GM18520 (cell line): Measurements from ENCODE around the gene HFE.
"Not testable (repeated sequence)": the region's sequence is repeated elsewhere in the genome, so short reads cannot be mapped to it uniquely, and the experiment has no call there.

Source experiments
- ATAC-seq: cut with Tn5 transposase; IDR thresholded peaks from one replicate; pipeline ENCODE4 v1.9.1; 2021; ENCODE audit not compliant: unreplicated experiment

Gene HFE

DNA sequence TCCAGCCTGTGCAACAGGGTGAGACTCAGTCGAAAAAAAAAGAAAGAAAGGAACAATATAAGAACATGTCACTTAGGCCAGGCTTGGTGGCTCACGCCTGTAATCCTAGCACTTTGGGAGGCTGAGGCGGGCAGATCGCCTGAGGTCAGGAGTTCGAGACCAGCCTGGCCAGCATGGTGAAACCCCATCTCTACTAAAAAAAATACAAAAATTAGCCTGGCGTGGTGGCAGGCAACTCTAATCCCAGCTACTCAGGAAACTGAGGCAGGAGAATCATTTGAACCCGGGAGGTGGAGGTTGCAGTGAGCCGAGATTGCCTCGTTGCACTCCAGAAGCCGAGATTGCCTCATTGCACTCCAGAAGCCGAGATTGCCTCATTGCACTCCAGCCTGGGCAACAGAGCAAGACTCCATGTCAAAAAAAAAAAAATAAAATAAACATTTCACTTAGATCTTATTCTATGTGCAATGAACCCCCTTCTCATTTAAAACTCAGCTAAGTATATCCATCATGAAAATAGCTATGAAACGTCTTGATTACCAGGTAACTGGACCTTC lies 28.7 kb upstream of the HFE start:
- not testable (repeated sequence) for ATAC-seq

DNA sequence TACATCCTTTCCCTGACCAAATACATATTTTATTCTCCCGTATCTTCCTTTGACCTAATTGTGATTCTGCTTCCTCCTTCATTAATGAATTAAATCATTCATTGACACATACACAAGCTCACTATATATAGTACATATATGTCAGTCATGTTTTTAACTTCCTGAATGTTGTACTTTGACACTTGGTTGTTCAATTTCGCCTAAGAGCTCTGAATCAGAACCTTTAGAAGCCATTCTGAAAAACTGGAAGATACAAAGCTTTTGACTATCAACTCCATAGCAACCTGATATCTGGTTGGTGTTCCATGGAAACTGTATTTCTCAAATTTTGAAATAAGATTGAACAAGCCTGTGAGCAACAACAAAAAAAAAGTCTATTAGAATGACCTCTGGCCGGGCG lies 27.3 kb upstream of the HFE start:
- no peak for ATAC-seq

DNA sequence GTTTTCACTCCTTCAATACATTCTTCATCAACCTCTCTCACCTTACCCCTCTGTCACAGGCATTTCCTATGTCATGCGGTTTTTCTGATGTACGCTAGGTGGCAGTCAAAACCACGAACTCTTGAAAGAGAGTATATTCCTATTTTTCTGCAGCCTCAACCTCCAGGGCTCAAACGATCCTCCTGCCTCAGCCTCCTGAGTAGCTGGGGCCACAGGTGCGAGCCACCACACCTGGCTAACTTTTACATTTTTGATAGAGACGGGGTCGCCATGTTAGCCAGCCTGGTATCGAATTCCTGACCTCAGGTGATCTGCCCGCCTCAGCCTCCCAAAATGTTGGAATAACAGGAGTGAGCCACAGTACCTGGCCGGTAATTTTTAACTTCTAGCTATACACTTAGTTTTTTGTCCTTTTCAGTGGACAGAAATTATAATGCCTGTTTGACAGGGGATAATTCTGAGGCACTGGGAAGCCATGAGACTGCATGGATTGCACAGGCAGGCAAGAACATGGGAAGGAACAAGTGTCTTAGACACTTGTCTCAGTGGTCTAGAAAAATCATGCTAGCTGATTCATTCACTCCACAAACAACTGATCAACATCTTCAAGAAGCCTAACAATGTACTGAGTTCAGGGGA lies 22.5 kb upstream of the HFE start:
- no peak for ATAC-seq

DNA sequence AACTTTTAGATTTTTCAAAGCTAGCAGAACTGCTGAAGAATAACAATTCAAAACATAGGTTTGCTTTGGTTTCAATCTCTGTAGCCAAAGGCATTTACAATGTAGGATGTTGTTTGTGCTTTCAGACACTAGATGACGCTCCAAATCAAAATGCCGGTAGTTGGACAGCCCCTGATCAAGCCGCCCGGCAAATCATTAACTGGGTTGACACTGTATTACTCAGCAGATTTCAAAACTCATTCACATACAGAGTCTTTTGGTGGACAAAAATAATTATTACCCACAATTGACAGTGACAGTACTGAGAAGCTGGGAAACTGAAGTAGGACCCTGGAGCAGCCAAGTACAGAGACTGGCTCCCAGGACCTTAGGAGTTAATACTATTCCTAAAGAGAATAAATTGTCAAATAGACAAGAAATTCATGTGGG lies 21.3 kb upstream of the HFE start:
- ATAC-seq = peak; percentile 70

DNA sequence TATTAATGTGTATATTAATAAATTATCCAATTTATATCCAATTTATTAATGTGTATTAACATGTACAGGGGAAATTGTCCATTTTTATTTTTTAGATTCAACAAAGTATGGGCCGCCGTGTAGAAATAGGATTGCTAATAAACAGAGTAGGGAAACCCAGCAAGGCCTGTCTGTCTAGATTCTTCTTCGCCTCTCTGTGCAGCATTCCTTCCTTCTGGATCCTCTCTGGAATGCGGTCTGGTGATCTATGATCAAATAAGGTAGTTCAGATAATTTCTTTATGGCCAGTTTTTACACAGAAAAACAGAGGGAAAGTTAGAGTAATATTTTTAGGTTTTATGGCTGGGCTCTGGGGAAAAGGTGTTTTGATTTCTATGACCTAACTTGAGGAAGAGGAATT lies 19.9 kb upstream of the HFE start:
- ATAC-seq = no peak

DNA sequence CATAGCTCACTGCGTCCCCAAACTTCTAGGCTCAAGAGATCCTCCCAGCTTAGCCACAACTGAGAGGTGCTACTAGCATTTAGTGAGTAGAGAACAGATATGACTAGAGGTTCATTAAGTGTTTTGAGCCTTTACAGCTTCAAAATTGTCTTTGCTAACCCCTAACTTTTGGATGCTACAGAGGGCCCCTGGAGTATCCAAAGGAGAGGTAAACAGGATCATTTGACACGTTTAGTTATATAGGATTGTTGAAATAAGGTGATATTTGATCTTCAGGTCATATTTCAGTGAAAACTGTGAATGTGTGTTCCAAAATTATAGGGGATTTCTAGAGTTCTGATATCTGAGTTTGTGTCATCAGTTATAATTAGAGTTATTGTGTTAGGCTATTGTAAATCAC lies 19.2 kb upstream of the HFE start:
- ATAC-seq = no peak

DNA sequence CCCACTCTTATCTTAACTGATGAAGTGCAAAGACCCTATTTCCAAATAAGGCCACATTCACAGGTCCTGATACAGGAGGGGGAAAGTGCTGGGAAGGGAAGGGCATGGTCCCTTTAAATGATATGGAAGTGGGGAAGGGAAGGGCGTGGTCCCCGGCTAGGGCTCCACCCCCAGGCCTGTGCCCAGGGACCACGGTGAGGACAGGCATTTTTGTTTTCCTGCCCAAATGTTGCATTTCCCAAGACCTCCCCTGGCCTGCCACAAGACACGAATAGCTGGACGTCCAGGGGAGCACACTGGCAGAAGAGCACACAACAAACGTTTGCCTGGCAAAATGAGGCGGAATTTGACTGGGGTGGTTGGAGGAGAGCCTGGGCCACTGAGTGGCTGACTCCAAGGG lies 16.1 kb upstream of the HFE start:
- ATAC-seq = no peak

DNA sequence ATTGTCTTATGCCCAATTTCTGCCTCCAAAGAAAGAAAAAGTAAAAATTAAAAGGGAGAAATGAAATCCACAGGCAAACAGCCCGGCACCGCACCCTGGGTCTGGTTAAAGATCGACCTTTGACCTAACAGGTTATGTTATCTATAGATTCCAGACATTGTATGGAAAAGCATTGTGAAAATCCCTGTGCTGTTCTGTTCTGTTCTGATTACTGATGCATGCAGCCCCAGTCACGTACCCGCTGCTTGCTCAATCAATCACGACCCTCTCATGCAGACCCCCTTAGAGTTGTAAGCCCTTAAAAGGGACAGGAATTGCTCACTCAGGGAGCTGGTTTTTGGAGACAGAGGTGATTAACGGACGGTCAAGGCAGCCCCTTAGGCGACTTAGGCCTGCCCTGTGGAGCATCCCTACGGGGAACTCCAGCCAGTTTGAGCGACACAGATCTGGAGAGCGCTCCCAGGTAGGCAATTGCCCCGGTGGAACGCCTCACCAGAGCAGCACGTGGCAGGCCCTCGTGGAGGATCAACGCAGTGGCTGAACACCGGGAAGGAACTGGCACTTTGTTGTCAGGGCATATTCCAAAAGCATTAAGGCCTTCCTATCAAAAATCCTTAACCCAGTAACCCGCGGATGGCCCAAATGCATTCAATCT lies 12.0 kb upstream of the HFE start:
- no peak for ATAC-seq

DNA sequence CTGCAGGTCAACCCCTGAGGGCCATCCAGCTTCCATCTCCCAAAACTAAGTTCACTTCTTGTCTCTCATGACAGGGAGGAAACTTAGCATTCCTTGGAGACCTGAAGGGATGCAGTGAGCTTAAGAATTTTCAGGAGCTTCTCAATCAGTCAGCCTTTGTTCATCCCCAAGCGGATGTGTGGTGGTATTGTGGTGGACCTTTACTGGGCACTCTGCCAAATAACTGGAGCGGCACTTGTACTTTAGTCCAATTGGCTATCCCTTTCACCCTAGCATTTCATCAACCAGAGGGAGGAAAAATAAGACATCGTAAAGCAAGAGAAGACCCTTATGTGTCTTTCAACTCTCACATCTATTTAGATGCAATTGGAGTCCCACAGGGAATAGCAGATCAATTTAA lies 9.2 kb upstream of the HFE start:
- ATAC-seq = not testable (repeated sequence)

DNA sequence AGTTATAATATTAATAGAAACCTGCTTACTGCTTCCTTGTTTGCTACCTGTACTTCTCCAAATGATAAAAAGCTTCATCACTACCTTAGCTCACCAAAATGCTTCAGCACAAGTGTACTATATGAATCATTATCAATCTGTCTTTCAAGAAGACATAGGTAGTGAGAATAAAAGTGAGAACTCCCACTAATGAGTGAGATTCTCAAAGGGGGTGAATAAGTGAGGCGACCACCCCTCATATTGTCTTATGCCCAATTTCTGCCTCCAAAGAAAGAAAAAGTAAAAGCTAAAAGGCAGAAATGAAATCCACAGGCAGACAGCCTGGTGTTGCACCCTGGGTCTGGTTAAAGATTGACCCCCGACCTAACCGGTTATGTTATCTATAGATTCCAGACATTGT lies 6.1 kb upstream of the HFE start:
- ATAC-seq = not testable (repeated sequence)

DNA sequence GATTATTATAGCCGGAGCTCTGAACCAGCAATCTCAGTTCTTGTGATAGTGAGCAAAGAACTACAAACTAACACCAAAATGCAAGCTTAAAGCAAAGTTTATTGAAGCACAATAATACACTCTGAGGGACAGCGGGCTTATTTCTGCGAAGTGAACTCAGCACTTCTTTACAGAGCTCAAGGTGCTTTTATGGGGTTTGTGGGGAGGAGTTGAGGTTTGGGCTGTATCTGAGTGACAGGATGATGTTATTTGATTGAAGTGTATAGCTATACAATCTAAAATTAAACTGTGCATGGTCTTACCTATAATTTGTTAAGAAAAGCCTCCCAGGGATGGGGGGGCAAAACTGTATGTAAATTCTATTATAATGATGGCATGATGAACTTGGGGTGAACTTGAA lies 1.0 kb upstream of the HFE start:
- ATAC-seq = no peak

DNA sequence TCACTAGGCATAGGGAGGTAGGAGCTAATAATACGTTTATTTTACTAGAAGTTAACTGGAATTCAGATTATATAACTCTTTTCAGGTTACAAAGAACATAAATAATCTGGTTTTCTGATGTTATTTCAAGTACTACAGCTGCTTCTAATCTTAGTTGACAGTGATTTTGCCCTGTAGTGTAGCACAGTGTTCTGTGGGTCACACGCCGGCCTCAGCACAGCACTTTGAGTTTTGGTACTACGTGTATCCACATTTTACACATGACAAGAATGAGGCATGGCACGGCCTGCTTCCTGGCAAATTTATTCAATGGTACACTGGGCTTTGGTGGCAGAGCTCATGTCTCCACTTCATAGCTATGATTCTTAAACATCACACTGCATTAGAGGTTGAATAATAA lies 1.1 kb downstream of the HFE start:
- no peak for ATAC-seq

DNA sequence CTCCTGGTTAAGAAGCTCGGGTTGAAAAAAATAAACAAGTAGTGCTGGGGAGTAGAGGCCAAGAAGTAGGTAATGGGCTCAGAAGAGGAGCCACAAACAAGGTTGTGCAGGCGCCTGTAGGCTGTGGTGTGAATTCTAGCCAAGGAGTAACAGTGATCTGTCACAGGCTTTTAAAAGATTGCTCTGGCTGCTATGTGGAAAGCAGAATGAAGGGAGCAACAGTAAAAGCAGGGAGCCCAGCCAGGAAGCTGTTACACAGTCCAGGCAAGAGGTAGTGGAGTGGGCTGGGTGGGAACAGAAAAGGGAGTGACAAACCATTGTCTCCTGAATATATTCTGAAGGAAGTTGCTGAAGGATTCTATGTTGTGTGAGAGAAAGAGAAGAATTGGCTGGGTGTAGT lies 2.0 kb downstream of the HFE start:
- no peak for ATAC-seq

DNA sequence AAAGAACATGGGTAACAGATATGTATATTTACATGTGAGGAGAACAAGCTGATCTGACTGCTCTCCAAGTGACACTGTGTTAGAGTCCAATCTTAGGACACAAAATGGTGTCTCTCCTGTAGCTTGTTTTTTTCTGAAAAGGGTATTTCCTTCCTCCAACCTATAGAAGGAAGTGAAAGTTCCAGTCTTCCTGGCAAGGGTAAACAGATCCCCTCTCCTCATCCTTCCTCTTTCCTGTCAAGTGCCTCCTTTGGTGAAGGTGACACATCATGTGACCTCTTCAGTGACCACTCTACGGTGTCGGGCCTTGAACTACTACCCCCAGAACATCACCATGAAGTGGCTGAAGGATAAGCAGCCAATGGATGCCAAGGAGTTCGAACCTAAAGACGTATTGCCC lies 5.2 kb downstream of the HFE start:
- ATAC-seq = no peak

DNA sequence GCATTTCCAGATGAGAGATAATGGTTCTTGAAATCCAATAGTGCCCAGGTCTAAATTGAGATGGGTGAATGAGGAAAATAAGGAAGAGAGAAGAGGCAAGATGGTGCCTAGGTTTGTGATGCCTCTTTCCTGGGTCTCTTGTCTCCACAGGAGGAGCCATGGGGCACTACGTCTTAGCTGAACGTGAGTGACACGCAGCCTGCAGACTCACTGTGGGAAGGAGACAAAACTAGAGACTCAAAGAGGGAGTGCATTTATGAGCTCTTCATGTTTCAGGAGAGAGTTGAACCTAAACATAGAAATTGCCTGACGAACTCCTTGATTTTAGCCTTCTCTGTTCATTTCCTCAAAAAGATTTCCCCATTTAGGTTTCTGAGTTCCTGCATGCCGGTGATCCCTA lies 6.8 kb downstream of the HFE start:
- no peak for ATAC-seq

DNA sequence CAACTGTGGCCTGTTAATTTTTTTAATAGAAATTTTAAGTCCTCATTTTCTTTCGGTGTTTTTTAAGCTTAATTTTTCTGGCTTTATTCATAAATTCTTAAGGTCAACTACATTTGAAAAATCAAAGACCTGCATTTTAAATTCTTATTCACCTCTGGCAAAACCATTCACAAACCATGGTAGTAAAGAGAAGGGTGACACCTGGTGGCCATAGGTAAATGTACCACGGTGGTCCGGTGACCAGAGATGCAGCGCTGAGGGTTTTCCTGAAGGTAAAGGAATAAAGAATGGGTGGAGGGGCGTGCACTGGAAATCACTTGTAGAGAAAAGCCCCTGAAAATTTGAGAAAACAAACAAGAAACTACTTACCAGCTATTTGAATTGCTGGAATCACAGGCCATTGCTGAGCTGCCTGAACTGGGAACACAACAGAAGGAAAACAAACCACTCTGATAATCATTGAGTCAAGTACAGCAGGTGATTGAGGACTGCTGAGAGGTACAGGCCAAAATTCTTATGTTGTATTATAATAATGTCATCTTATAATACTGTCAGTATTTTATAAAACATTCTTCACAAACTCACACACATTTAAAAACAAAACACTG lies 10.1 kb downstream of the HFE start:
- no peak for ATAC-seq

DNA sequence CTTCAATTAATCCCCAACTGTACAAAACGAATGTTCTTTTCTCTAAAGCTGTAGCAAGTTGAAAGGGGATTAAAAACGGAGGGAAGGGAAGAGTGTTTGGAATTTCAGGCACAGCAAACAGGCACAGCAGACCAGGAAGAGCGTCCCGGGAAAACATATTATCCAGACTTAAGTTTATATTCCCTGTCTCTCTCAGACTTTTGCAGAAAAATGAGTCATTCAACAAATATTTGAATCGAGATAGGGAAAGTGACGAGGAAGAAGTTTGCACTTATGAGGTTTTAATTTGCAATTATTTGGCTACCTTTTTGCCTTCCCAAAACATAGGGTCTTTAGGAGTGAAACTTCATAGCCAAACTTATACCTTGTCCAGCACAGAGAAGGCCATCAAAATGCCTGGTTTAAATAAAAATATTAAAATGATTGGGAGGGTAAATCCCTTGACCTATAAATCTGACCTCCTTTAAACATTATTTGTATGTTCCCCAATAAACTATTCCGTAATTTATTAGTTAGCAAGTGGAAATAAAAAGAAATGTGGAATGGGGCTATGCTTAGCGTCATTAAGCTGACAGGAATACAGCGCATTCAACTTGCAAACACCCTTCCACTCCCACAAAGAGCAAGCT lies 16.0 kb downstream of the HFE start:
- no peak for ATAC-seq

DNA sequence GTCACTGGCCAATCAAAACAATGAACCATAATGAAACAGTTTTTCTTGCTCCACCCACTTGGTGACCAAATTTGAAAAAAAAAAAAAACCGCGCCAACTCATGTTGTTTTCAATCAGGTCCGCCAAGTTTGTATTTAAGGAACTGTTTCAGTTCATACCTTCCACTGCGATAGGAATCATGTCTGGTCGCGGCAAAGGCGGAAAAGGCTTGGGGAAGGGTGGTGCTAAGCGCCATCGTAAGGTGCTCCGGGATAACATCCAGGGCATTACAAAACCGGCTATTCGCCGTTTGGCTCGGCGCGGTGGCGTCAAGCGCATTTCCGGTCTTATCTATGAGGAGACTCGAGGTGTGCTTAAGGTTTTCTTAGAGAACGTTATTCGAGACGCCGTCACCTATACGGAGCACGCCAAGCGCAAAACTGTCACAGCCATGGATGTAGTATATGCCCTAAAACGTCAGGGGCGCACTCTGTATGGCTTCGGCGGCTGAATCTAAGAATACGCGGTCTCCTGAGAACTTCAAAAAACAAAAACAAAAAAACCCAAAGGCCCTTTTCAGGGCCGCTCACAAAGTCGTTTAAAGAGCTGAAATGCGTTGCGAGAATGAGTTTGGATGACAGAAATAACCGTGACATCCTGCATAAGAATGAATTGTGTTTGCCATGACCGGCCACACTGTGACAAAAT lies 16.7 kb downstream of the HFE start:
- peak; percentile 72 for ATAC-seq

DNA sequence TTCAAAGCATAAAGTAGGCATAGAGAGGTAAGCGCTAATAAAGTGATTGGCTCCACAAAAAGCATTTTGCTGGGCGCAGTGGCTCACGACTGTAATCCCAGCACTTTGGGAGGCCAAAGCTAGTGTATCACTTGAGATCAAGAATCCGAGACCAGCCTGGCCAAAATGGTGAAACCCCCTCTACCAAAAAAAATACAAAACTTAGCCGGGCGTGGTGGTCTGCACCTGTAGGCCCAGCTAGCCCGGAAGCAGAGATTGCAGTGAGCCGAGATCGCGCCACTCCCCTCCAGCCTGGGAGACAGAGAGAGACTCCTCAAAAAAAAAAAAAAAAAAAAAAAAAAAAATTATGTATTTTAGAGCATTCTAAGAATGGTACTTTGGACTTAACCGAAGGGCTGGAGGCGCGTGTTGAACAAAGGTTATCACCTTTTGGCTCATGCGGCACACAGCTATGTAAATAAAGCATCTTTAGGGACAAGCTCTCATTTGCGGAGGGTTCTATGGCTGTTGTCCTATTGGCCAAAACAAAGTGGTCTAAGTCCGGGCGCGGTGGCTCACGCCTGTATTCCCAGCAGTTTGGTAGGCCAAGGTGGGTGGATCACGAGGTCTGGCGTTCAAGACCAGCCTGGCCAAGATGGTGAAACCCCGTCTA lies 17.4 kb downstream of the HFE start:
- ATAC-seq = no peak

DNA sequence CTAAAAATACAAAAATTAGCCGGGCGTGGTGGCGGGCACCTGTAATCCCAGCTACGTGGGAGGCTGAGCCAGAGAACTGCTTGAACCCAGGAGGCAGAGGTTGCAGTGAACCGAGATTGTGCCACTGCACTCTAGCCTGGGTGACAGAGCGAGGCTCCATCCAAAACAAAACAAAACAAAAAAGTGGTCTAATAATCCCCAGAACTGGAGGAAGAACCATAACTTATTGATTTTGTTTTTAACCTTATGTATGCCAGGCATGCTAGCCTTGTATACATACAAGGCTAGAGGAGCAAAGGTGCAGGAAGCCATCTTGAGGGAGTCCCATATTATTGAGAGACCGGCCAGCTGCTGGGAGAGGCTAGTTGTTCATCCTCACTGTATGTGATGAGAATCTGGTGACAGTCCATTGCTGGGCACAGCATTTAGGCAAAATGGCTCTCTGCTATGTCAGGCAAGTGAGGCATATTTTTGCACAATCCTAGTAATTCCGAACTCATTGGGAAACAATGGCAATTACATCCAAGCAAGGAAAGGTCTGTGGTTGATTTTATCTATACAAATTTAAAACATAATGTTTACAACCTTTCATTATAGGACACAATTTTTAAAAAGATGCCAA lies 18.0 kb downstream of the HFE start:
- ATAC-seq = no peak
